HL-60 (cell line): ENCODE data around the gene STARD10.
A peak's percentile ranks its signal among the peaks of the same experiment; 100 is the strongest.

ENCODE experiments used
- DNase-seq, 2 experiments: peaks; one replicate each; pipeline ENCODE4 v3.0.0-alpha.2; 2010 to 2020; ENCODE audit warnings: low read depth in 1 of 2, low spot score in 1 of 2
- H3K27ac ChIP-seq: fragments of 250-450 bp; sonication (Bioruptor Pico); replicated peaks from 2 replicates; pipeline ENCODE4 v1.5.1; 2020; ENCODE audit warnings: mild to moderate bottlenecking, moderate library complexity
- H3K27me3 ChIP-seq: fragments of 250-450 bp; sonication (Bioruptor Pico); 2 replicates; pipeline ENCODE4 v1.5.1; 2021; ENCODE audit warnings: mild to moderate bottlenecking, moderate library complexity; ENCODE audit not compliant: insufficient read depth, poor library complexity, severe bottlenecking
- H3K4me3 ChIP-seq: replicated peaks from 2 replicates; pipeline ENCODE4 v1.5.1; 2011; ENCODE audit warnings: mild to moderate bottlenecking, control low read depth, low read length; ENCODE audit not compliant: insufficient read depth
- CTCF ChIP-seq: IDR thresholded peaks from one replicate; pipeline ENCODE4 v1.5.1; 2011; ENCODE audit warnings: low read length, control low read depth, inconsistent platforms; ENCODE audit not compliant: insufficient read depth
- GABPA ChIP-seq: IDR thresholded peaks from 2 replicates; pipeline ENCODE4 v1.6.1; 2012; ENCODE audit warnings: low read depth
- POLR2AphosphoS5 ChIP-seq: IDR thresholded peaks from 2 replicates; pipeline ENCODE4 v1.6.1; 2012; ENCODE audit warnings: low read depth
- SPI1 ChIP-seq: IDR thresholded peaks from 2 replicates; pipeline ENCODE4 v1.6.1; 2012; ENCODE audit warnings: low read depth, mild to moderate bottlenecking, borderline replicate concordance
- TF ChIP-seq, protein P1 (sequence below): IDR thresholded peaks from 2 replicates; pipeline ENCODE4 v1.6.1; 2012; ENCODE audit warnings: low read depth; ENCODE audit not compliant: insufficient replicate concordance

STARD10 gene

GRCh38 chr11:72730737-72731136 lies 63.1 kb downstream of the STARD10 start:
- TF ChIP-seq POLR2AphosphoS5 (no peak), CTCF (no peak), GABPA (no peak), SPI1 (no peak)
- TF ChIP-seq, protein P1, sequence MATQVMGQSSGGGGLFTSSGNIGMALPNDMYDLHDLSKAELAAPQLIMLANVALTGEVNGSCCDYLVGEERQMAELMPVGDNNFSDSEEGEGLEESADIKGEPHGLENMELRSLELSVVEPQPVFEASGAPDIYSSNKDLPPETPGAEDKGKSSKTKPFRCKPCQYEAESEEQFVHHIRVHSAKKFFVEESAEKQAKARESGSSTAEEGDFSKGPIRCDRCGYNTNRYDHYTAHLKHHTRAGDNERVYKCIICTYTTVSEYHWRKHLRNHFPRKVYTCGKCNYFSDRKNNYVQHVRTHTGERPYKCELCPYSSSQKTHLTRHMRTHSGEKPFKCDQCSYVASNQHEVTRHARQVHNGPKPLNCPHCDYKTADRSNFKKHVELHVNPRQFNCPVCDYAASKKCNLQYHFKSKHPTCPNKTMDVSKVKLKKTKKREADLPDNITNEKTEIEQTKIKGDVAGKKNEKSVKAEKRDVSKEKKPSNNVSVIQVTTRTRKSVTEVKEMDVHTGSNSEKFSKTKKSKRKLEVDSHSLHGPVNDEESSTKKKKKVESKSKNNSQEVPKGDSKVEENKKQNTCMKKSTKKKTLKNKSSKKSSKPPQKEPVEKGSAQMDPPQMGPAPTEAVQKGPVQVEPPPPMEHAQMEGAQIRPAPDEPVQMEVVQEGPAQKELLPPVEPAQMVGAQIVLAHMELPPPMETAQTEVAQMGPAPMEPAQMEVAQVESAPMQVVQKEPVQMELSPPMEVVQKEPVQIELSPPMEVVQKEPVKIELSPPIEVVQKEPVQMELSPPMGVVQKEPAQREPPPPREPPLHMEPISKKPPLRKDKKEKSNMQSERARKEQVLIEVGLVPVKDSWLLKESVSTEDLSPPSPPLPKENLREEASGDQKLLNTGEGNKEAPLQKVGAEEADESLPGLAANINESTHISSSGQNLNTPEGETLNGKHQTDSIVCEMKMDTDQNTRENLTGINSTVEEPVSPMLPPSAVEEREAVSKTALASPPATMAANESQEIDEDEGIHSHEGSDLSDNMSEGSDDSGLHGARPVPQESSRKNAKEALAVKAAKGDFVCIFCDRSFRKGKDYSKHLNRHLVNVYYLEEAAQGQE, result no peak
- no peak overlapping the region for H3K27ac ChIP-seq
- H3K4me3 ChIP-seq, result no peak overlapping the region
- H3K27me3 ChIP-seq, result no peaks in the 10 kb centered on the region
- no peak for DNase-seq

DNA sequence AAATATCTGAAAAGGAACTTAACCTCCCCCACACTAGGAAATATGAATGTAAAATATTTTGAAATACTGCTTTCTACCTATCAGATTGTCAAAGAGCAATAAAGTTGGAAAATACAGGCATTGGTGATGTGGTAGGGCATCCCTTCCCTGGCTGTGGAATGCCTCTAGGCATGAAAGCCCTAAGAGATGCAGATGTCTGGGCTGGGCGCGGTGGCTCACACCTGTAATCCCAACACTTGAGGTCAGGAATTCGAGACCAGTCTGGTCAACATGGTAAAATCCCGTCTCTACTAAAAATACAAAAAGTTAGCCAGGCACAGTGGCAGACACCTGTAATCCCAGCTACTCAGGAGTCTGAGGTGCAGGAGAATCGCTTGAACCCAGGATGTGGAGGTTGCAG lies 63.6 kb downstream of the STARD10 start:
- H3K27ac ChIP-seq, result no peak overlapping the region
- TF ChIP-seq GABPA (no peak), SPI1 (no peak), POLR2AphosphoS5 (no peak), CTCF (no peak)
- TF ChIP-seq, protein P1, result no peak
- DNase-seq, result no peak
- H3K27me3 ChIP-seq, result no peaks in the 10 kb centered on the region
- no peak overlapping the region for H3K4me3 ChIP-seq

GRCh38 chr11:72727521-72727920 lies 66.3 kb downstream of the STARD10 start:
- Histone ChIP-seq H3K27me3 (no peaks in the 10 kb centered on the region), H3K27ac (no peak overlapping the region), H3K4me3 (no peak overlapping the region)
- DNase-seq, result peak in 1 of 2 experiments; percentile 20
- TF ChIP-seq, protein P1, result no peak
- TF ChIP-seq POLR2AphosphoS5, result no peak
- no peak for TF ChIP-seq SPI1
- no peak for TF ChIP-seq CTCF
- no peak for TF ChIP-seq GABPA
